T-helper 22 cell (primary cell): Measurements from ENCODE around the gene MTHFR.

ENCODE experiments used
- DNase-seq: peaks from one replicate; pipeline ENCODE4 v3.0.0-alpha.2; 2020; ENCODE audit warnings: low read depth

Gene MTHFR

DNA sequence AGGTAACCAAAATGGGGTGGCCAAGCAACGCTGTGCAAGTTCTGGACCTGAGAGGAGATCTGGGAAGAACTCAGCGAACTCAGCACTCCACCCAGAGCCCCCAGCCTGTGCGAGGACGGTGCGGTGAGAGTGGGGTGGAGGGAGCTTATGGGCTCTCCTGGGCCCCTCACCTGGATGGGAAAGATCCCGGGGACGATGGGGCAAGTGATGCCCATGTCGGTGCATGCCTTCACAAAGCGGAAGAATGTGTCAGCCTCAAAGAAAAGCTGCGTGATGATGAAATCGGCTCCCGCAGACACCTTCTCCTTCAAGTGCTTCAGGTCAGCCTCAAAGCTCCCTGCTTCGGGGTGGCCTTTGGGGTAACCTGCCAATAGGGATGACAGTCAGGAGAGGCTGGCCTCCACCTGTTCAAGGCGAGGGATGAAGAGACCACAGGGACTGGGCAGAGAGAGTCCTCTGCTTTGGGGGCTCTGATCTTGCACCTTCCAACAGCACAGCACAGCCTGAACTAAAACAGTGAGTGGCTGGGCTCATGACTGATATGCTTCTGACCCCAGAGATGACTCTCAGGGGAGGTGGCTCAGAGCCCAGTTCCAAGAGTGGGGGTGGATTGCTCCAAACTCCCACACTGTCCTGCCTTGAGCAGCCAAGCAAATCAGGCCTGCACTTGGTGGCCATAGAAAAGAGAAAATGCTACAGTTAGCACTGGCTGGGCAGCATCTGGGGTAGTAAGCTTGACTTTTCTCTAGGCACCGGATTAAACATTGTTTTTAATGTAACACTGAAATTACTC is 9.5 kb downstream of the MTHFR start:
- no peak for DNase-seq

- DNase-seq: no peak
Measured at GRCh38 chr1:11795238-11795890, 10.4 kb downstream of the MTHFR start.

DNA sequence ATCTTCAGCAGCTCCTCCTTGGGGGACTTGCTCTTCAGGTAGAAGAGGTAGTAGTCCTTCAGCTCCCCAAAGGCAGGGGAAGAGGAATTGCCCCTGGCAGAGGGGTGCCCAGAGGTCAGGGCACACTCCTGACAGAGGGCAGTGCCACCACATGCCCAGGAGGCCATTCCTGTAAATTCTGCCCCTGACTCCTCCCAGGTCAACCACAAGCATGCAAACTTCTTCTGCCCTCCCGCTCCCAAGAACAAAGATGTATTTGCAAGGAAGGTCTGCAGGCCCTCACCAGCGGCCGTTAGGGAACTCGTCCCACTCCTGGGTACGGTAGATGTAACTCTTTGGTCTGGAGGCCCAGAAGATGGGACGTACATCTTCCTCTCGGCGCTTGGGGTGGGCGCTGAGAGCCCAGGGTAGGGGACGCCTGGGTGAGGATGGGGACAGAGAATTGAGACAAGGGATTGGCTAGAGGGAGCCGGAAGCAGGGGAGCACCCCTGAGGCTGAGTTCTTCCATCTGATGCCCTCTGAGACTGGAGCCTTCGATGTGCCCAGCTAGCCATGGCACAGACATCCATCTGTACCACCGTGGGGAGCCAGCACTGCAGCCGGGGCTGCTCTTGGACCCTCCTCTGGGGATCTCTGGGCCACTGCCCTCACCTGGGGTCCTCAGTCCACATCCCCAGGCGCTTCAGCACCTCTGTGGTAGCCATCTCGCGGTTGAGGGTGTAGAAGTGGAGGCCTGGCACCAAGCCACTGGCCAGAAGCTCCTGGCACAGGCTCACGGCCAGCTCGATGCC is 11.1 kb downstream of the MTHFR start:
- no peak for DNase-seq

DNA sequence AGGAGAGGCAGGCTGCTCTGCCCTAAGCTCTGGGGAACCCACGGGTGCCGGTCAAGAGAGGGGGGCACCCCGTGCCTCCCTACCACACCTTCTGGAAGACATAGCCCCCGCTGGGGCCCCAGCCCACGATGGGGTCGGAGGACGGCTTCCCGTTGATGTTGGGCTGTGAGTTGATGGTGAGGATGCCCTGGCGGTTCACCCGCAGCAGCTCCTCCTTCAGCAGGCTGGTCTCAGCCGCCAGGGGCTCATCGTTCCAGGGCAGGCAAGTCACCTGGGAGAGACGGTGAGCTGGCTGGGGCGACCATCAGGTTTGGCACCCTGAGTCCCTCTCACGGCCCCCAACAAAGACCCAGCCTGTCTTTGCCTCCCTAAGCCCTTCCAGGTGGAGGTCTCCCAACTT is 11.9 kb downstream of the MTHFR start:
- no peak for DNase-seq

GRCh38 chr1:11792106-11792505 is 13.7 kb downstream of the MTHFR start:
- DNase-seq: no peak

DNA sequence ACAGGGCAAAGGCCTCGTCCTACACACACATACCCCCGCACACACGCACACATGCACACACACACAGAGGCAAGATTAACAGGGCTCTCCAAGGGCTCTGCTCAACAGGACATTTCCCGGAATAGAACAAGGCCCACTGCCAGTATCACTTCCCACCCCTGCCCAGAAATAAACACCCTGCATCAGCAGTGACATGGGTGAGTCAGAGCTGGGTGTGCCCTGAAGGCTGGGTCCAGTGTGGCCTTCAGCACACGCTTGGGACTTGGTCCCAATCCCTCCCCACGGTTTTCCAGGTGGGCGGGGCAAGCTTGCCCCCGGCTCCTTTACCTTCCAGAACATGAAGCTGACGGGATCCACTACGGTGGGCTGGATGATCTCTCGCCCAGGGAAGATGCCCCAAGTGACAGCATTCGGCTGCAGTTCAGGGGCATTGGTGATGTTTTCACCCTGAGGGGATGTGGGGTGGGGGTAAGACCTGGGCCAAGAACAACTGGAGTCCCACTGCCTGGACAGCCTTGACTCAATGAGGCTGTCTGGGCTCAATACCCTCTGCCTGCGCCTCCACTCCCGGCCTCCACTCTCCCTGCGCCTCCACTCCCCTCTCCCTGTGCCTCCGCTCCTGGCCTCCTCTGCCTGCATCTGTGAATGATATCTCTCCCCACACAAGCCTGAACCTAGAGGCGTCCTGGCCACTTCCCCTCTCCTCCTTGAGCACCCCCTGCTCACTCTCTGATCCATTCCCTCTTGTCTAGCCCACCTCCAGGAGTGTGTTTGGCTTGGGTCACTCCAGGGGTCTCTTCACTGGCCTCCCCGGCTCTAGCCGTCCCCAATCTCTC is 14.7 kb downstream of the MTHFR start:
- DNase-seq: no peak

DNA sequence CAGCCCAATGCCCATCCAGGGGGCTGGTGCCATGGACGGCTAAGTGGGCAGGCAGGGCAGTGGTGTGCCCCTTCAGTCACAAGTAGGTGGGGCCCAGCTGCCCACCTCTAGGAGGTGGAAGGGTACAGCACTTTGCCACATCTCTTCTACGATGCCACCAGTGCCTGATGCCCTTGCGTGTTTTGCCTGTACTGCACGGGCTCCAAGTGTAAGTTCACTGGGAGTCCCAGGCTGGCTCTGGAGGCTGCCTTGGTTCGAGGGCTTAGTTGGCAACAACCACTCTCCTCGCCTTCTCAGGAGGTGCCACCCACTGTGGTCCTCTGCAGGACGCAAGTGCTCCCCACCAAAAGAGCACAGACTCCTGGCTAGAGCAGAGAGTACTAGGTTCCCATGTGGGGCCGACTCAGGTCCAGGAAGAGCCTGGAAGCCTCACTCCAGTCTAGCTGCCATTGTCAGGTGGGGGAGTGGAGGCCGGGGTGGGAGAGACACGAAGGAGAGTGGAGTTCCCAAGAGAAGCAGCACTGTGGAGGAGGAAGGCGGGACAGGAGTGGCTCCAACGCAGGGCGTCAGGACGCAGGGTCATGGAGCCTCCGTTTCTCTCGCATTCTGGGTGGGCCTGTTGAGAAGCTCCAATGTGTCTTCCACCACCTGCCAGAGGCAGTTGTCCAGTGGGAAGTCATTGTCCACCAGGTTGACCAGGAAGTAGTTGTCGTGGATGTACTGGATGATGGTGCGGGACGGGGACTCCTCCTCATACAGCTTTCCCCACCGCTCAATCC is 15.5 kb downstream of the MTHFR start:
- no peak for DNase-seq

GRCh38 chr1:11789126-11790067 is 16.4 kb downstream of the MTHFR start:
- no peak for DNase-seq

GRCh38 chr1:11788549-11789053 is 17.2 kb downstream of the MTHFR start:
- no peak for DNase-seq

DNA sequence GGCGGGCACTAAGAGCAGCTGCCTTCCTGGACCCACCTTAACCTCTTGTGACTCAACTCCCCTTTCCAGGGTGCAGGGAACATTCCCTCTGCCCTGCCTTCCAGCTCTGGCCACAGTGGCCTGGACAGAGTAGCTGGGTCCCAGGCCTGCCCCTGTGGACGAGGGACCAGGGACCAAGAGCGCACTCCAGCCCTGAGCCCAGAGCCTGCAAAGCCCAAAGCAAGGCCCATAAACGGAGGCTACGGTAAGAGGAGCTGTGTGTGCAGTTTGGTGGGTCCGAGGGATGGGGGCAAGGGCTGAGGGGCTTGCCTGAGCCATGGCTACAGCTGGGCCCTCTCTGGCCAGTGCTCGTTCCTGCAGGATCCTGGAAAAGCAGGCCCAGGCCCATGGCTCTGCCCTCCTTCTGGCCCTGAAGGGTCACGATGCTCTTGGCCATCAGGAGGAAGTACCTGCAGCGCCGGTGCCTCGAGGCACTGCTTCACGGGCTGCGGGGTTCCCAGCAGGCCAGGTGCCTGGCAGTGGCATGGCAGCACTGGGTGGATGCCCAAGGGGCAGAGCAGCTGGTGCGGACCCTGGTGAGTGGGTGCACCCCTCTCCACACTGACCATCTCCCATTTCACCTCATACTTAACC is 17.8 kb downstream of the MTHFR start:
- DNase-seq: no peak

DNA sequence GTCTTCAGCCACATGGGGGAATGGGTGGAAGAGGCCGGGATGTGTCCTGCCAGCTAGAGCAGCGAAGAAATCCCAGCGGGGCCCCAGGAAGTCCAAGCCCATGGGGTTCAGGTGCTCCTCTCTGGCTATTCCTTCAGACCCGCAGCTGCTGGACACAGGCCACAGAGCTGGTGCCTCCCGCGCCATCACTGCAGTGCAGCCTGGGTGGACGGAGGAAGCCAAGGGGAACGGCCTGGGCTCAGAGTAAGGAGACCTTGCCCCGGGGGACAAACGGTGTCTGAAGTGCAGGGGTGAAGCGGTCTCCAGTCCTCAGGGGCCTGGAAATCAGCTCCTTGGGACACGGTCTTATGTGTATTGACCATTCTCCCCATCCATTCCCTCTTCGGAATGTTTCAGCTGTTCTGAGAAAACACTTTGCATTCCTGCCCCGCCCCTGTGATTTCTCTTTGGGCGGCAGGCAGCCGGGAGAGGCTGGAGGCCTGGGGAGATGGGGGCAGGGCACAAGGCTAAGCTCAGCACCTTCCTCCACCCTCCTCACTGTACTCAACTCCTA is 18.4 kb downstream of the MTHFR start:
- no peak for DNase-seq

GRCh38 chr1:11786168-11786567 is 19.6 kb downstream of the MTHFR start:
- no peak for DNase-seq

GRCh38 chr1:11784993-11785769 is 20.6 kb downstream of the MTHFR start:
- DNase-seq: no peak

DNA sequence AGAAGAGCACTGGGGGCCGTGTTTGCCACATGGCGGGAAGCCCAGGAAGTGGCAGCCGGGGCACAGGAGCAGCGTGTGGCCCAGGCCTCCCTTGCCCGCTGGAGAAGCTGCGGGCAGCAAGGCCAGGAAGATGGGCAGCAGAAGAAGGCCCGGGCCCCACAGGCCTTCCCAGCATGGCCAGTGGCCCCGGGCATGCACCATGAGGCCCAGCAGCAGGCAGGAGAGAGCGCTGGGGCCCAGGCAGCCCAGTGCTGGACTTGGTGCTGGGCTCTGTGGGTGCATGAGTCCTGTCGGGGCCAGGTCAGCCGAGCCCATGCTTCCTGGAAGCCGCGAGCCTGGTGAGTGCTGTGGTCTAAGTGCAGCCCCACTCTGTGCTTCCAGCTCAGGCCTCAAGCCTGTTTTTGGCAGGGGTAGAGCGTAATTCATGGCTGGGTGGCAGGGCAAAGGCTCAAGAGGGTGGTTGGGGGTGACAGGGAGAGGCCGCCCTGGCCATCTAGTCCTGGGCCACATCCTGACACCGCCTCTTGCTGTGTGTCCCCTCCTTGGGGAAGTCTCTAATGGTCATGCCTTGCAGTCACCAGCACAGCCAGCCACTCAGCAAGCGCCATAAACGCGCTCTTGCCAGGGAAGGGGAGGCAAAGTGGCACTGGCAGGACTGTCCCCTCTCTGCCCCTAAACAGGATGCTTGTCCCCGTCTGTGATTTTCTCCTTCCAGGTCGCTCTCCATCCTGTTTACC is 21.3 kb downstream of the MTHFR start:
- no peak for DNase-seq

DNA sequence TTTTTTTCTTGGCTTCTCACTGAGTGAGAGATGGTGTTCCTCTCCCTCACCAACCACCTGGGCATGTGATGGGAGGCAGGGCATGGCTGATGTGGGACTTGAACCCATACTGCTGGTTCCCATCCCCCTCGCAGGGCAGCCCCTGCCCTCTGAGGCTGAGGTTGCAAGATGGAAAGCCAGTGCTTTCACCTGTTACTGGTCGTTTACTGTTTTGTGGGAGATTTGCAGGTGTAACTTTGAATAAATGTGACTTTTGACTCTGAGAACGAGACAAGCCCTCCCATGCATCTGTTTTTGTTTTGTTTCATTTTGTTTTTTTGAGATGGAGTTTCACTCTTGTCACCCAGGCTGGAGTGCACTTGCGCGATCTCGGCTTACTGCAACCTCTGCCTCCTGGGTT is 22.2 kb downstream of the MTHFR start:
- DNase-seq: no peak

DNA sequence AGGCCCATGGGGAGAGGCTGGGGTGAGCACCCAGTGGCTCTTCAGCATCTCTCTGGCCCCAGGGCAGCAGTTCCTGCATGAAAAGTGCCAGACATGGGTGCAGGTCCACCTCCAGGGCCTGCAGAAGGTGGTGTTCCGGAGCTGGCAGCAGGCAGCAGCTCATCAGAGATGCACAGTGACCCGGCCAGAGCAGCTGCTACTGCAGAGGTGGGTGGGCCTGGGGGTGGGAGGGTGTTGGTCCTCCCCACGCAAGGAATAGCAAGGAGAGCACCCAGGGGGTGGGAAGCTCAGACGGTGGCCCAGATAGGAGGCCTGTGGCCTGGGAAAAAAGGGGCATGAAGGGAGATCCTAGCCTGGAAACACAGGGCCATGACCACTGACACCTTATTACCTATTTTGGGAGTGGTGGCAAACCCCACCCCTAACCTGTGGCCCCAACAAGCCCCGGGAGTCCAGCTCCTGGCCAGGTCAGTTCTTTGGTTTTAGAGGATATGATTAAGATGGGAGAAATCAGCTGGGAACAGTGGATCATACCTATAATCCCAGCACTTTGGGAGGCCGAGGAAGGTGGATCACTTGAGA is 23.5 kb downstream of the MTHFR start:
- no peak for DNase-seq

GRCh38 chr1:11781297-11781696 is 24.5 kb downstream of the MTHFR start:
- no peak for DNase-seq
